Lower leg skin (tissue), 3 donors: Measurements from ENCODE around the gene TMEM234.

Experiments
- POLR2A ChIP-seq, 2 donors: fragments of 450-650 bp; IDR thresholded peaks; one replicate each; pipeline ENCODE4 v1.6.1; 2016 to 2017; ENCODE audit warnings: antibody characterized with exemption in 2 of 2, mild to moderate bottlenecking in 1 of 2, moderate library complexity in 1 of 2
- TF ChIP-seq, protein P1 (sequence below), 3 donors: fragments of 450-650 bp; IDR thresholded peaks; one replicate each; pipeline ENCODE4 v1.5.1; 2016; ENCODE audit warnings: antibody characterized with exemption in 3 of 3, mild to moderate bottlenecking in 3 of 3, moderate library complexity in 2 of 3

DNA sequence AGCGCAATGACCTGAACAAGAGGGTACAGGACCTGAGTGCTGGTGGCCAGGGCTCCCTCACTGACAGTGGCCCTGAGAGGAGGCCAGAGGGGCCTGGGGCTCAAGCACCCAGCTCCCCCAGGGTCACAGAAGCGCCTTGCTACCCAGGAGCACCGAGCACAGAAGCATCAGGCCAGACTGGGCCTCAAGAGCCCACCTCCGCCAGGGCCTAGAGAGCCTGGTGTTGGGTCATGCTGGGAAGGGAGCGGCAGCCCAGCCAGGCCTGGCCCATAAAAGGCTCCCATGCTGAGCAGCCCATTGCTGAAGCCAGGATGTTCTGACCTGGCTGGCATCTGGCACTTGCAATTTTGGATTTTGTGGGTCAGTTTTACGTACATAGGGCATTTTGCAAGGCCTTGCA is 27.2 kb downstream of the TMEM234 start:
- TF ChIP-seq, protein P1, sequence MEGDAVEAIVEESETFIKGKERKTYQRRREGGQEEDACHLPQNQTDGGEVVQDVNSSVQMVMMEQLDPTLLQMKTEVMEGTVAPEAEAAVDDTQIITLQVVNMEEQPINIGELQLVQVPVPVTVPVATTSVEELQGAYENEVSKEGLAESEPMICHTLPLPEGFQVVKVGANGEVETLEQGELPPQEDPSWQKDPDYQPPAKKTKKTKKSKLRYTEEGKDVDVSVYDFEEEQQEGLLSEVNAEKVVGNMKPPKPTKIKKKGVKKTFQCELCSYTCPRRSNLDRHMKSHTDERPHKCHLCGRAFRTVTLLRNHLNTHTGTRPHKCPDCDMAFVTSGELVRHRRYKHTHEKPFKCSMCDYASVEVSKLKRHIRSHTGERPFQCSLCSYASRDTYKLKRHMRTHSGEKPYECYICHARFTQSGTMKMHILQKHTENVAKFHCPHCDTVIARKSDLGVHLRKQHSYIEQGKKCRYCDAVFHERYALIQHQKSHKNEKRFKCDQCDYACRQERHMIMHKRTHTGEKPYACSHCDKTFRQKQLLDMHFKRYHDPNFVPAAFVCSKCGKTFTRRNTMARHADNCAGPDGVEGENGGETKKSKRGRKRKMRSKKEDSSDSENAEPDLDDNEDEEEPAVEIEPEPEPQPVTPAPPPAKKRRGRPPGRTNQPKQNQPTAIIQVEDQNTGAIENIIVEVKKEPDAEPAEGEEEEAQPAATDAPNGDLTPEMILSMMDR (IDR thresholded peaks at IDR 0.05): no peak
- no peak for TF ChIP-seq POLR2A (IDR thresholded peaks at IDR 0.05)
